ENCODE data around the gene ZNF236.

DNA sequence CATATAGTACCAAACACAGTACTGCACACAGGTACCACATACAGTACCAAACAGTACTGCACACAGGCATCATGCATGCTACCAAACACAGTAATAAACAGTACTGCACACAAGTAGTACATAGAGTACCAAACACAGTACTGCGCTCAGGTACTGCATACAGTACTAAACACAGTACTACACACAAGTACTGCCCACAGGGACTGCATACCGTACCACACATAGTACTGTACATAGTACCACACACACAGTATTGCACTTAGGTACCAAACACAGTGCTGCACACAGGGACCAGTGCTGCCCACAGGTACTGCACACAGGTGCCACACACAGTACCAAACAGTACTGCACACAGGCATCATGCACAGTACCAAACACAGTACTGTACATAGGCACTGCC is 74.9 kb downstream of the ZNF236 start:
- no peak for TF ChIP-seq YY1 (IDR thresholded peaks at IDR 0.05; ENCODE audit: insufficient read depth, insufficient read length)
- TF ChIP-seq SUZ12 (IDR thresholded peaks at IDR 0.05; ENCODE audit: extremely low read depth, insufficient read depth, insufficient read length): no peak
- TF ChIP-seq ZNF274 (IDR thresholded peaks at IDR 0.05; ENCODE audit: low read depth, low read length): no peak

Measured in NT2/D1 (cell line).